OCI-LY7 (cell line): ENCODE measurements around the gene SNX9. TPM values are rescaled to one million over a fixed set of nuclear protein-coding genes. Genes with fewer than 3 reads are reported as not detected.

Experiments used
- BruUV-seq: library from RNA; stranded (reverse); fragments of 400-500 nt; replicated peaks from 2 replicates; lab custom pipeline; 2021; lab: Mats Ljungman, UMichigan
- CTCF ChIA-PET: fragments of 300-600 bp; sonication (Branson Sonifier 250); formaldehyde crosslinking; loops from one replicate; lab custom pipeline; 2022; ENCODE audit warnings: antibody characterized with exemption; ENCODE audit not compliant: unreplicated experiment; lab: Charles Lee
- POLR2A ChIA-PET: fragments of 300-600 bp; sonication (Branson Sonifier 250); formaldehyde crosslinking; loops from one replicate; lab custom pipeline; 2022; ENCODE audit warnings: antibody characterized with exemption; lab: Charles Lee
- DNase-seq: peaks from one replicate; pipeline ENCODE4 v3.0.0-alpha.2; 2015; ENCODE audit warnings: low spot score
- H2AFZ ChIP-seq: fragments of 200-600 bp; sonication (generic), shearing (Covaris generic); 2 replicates; pipeline ENCODE4 v1.6.1; 2014; ENCODE audit warnings: mild to moderate bottlenecking, antibody characterized with exemption, low read length, moderate library complexity
- H3K27ac ChIP-seq: fragments of 200-600 bp; sonication (generic); 2 replicates; pipeline ENCODE4 v1.5.1; 2014; ENCODE audit warnings: mixed run types, low read depth, mild to moderate bottlenecking, moderate library complexity, low read length, inconsistent platforms; ENCODE audit not compliant: poor library complexity, severe bottlenecking
- H3K36me3 ChIP-seq: fragments of 200-600 bp; sonication (generic); 2 replicates; pipeline ENCODE4 v1.6.1; 2014; ENCODE audit warnings: mild to moderate bottlenecking, antibody characterized with exemption, low read length, moderate library complexity, mixed read lengths; ENCODE audit not compliant: insufficient read depth
- H3K4me1 ChIP-seq: fragments of 200-600 bp; sonication (generic); 2 replicates; pipeline ENCODE4 v1.5.1; 2014; ENCODE audit warnings: mild to moderate bottlenecking, low read length; ENCODE audit not compliant: insufficient read depth, poor library complexity, severe bottlenecking
- H3K4me2 ChIP-seq: fragments of 200-600 bp; sonication (generic); 2 replicates; pipeline ENCODE4 v1.6.1; 2014; ENCODE audit warnings: mild to moderate bottlenecking, low read length
- H3K4me3 ChIP-seq: fragments of 200-600 bp; sonication (generic); 2 replicates; pipeline ENCODE4 v1.5.1; 2014; ENCODE audit warnings: mild to moderate bottlenecking, low read depth, low read length; ENCODE audit not compliant: poor library complexity, severe bottlenecking
- H3K79me2 ChIP-seq: fragments of 200-600 bp; sonication (generic); 2 replicates; pipeline ENCODE4 v1.6.1; 2016; ENCODE audit warnings: low read depth, mild to moderate bottlenecking, low read length, moderate library complexity, mixed read lengths; ENCODE audit not compliant: insufficient read depth
- H3K9me2 ChIP-seq: fragments of 200-600 bp; sonication (generic); 2 replicates; pipeline ENCODE4 v1.6.1; 2016; ENCODE audit warnings: mild to moderate bottlenecking, low read length, mixed read lengths; ENCODE audit not compliant: insufficient read depth
- H3K9me3 ChIP-seq: fragments of 200-600 bp; sonication (generic); 2 replicates; pipeline ENCODE4 v1.6.1; 2014; ENCODE audit warnings: mild to moderate bottlenecking, mixed run types, low read length, mixed read lengths
- H4K20me1 ChIP-seq: fragments of 200-600 bp; sonication (generic); 2 replicates; pipeline ENCODE4 v1.6.1; 2014; ENCODE audit warnings: mild to moderate bottlenecking, antibody characterized with exemption, low read length, moderate library complexity, mixed read lengths; ENCODE audit not compliant: insufficient read depth
- CTCF ChIP-seq: fragments of 200-600 bp; sonication (generic); conservative IDR thresholded peaks from 2 replicates; pipeline ENCODE4 v1.5.1; 2014; ENCODE audit warnings: mild to moderate bottlenecking, antibody characterized with exemption, low read length, moderate library complexity, mixed read lengths
- EZH2phosphoT487 ChIP-seq: fragments of 200-600 bp; sonication (generic); IDR thresholded peaks from 2 replicates; pipeline ENCODE4 v1.6.1; 2018; ENCODE audit warnings: low read depth, borderline replicate concordance, mild to moderate bottlenecking, mixed run types, antibody characterized with exemption, low read length, moderate library complexity, mixed read lengths
- intact Hi-C: fragments of 100-400 bp; cut with micrococcal nuclease; formaldehyde crosslinking; loops from one replicate; pipeline ENCODE4 v1.10.0; 2022; ENCODE audit not compliant: unreplicated experiment
- total RNA-seq, 2 experiments: library from RNA; depleted of rRNA in 1 of 2; stranded (reverse); fragments of >200 nt in 1 of 2; shearing (Covaris generic) in 1 of 2; gene quantifications; 2 replicates each; pipeline ENCODE4 v1.2.3, GENCODE V29; 2014 to 2022

Gene SNX9
- total RNA-seq, 2 experiments from 2014 or later, result not detected

- H3K79me2 ChIP-seq, result no peaks in the 10 kb centered on the region
- H4K20me1 ChIP-seq, result no peaks in the 10 kb centered on the region
- H3K27ac ChIP-seq, result no peak overlapping the region
- CTCF ChIA-PET, result no interaction called here
- no peaks in the 10 kb centered on the region for H3K9me2 ChIP-seq
- H3K9me3 ChIP-seq, result no peaks in the 10 kb centered on the region
- no peak for DNase-seq
- POLR2A ChIA-PET, result no interaction called here
- H3K4me2 ChIP-seq, result no peak overlapping the region
- no peak for TF ChIP-seq CTCF
- no peak for TF ChIP-seq EZH2phosphoT487
- intact Hi-C loops, result no loop called here
- H3K4me3 ChIP-seq, result no peak overlapping the region
- peaks cover 2% of the 10 kb centered on the region for H3K4me1 ChIP-seq
- no peaks in the 10 kb centered on the region for H3K36me3 ChIP-seq
- BruUV-seq, result no TSS peak
- no peak overlapping the region for H2AFZ ChIP-seq
Measured at GRCh38 chr6:157774153-157775135, 48.6 kb upstream of the SNX9 start.

- DNase-seq, result no peak
- no peaks in the 10 kb centered on the region for H3K9me3 ChIP-seq
- H3K9me2 ChIP-seq, result no peaks in the 10 kb centered on the region
- no peak overlapping the region for H3K27ac ChIP-seq
- intact Hi-C loops, result no loop called here
- TF ChIP-seq EZH2phosphoT487 (no peak), CTCF (no peak)
- no TSS peak for BruUV-seq
- no peak overlapping the region for H3K4me2 ChIP-seq
- H4K20me1 ChIP-seq, result no peaks in the 10 kb centered on the region
- no peaks in the 10 kb centered on the region for H3K4me1 ChIP-seq
- no peak overlapping the region for H2AFZ ChIP-seq
- no peak overlapping the region for H3K4me3 ChIP-seq
- ChIA-PET CTCF (no interaction called here), POLR2A (no interaction called here)
- H3K79me2 ChIP-seq, result no peaks in the 10 kb centered on the region
- H3K36me3 ChIP-seq, result no peaks in the 10 kb centered on the region
Measured at GRCh38 chr6:157775376-157775775, 47.7 kb upstream of the SNX9 start.

- no TSS peak for BruUV-seq
Measured at GRCh38 chr6:157777344-157777743, 45.7 kb upstream of the SNX9 start.

More at GRCh38 chr6:157777344-157777743, 45.7 kb upstream of the SNX9 start:
- Histone ChIP-seq H3K4me1 (no peaks in the 10 kb centered on the region), H3K9me2 (no peaks in the 10 kb centered on the region), H3K36me3 (no peaks in the 10 kb centered on the region), H3K4me2 (no peak overlapping the region), H3K79me2 (no peaks in the 10 kb centered on the region), H3K27ac (no peak overlapping the region), H3K4me3 (no peak overlapping the region), H2AFZ (no peak overlapping the region), H4K20me1 (no peaks in the 10 kb centered on the region), H3K9me3 (no peaks in the 10 kb centered on the region)
- no peak for DNase-seq
- ChIA-PET POLR2A (no interaction called here), CTCF (no interaction called here)
- intact Hi-C loops, result no loop called here
- TF ChIP-seq CTCF (no peak), EZH2phosphoT487 (no peak)
